CD14-positive monocyte (primary cell): ENCODE measurements around the gene EIPR1. TPM values are rescaled to one million over a fixed set of nuclear protein-coding genes. Genes with fewer than 3 reads are reported as not detected.

Experiments used
- DNase-seq, 3 donors: peaks; one replicate each; pipeline ENCODE4 v3.0.0-alpha.2; 2011 to 2022
- H2AFZ ChIP-seq: 2 replicates; pipeline ENCODE4 v1.6.0; 2012; ENCODE audit warnings: mild to moderate bottlenecking, low read depth, low read length, inconsistent platforms; ENCODE audit not compliant: insufficient read depth, poor library complexity, severe bottlenecking
- H3K27ac ChIP-seq, 2 donors: 1 replicate in 1 of 2; 2 replicates in 1 of 2; pipeline ENCODE4 v1.5.1; 2012 to 2013; ENCODE audit warnings: low read length in 2 of 2, control low read depth in 1 of 2, inconsistent platforms in 1 of 2, low read depth in 1 of 2, mild to moderate bottlenecking in 1 of 2
- H3K27me3 ChIP-seq, 2 donors: one replicate each; pipeline versions ENCODE4 v1.6.0 to v1.6.1; 2011 to 2013; ENCODE audit warnings: low read length in 2 of 2; ENCODE audit not compliant: control insufficient read depth in 2 of 2, insufficient read depth in 2 of 2
- H3K36me3 ChIP-seq, 2 donors: replicated peaks in 1 of 2; 1 replicate in 1 of 2; 2 replicates in 1 of 2; pipeline versions ENCODE4 v1.5.1 to v1.6.1; 2012 to 2013; ENCODE audit warnings: low read length in 2 of 2, control low read depth in 1 of 2, inconsistent platforms in 1 of 2, mild to moderate bottlenecking in 1 of 2; ENCODE audit not compliant: insufficient read depth in 2 of 2, control insufficient read depth in 1 of 2
- H3K4me1 ChIP-seq, 2 donors: 1 replicate in 1 of 2; 2 replicates in 1 of 2; pipeline versions ENCODE4 v1.5.1 to v1.6.1; 2012 to 2013; ENCODE audit warnings: low read length in 2 of 2, control low read depth in 1 of 2, inconsistent platforms in 1 of 2, mild to moderate bottlenecking in 1 of 2, moderate library complexity in 1 of 2; ENCODE audit not compliant: insufficient read depth in 2 of 2, control insufficient read depth in 1 of 2
- H3K4me2 ChIP-seq: replicated peaks from 2 replicates; pipeline ENCODE3; 2012; ENCODE audit warnings: low read length, moderate library complexity, mild to moderate bottlenecking; ENCODE audit not compliant: poor library complexity, severe bottlenecking; ENCODE audit errors: extremely low read depth
- H3K4me3 ChIP-seq, 3 experiments: fragments of 200-600 bp in 1 of 3; sonication (generic) in 1 of 3; replicated peaks in 1 of 3; 1 replicate in 2 of 3; 2 replicates in 1 of 3; pipeline ENCODE4 v1.5.1; 2011 to 2013; ENCODE audit warnings: low read length in 3 of 3, mild to moderate bottlenecking in 3 of 3, control low read depth in 2 of 3, low read depth in 2 of 3, inconsistent platforms in 1 of 3, moderate library complexity in 1 of 3
- H3K79me2 ChIP-seq: 2 replicates; pipeline ENCODE4 v1.6.0; 2012; ENCODE audit warnings: mild to moderate bottlenecking, control low read depth, inconsistent platforms, low read length, moderate library complexity; ENCODE audit not compliant: insufficient read depth
- H3K9ac ChIP-seq: 2 replicates; pipeline ENCODE4 v1.6.0; 2017; ENCODE audit warnings: low read length, mild to moderate bottlenecking; ENCODE audit not compliant: insufficient read depth, poor library complexity, severe bottlenecking
- H3K9me3 ChIP-seq, 2 donors: replicated peaks in 1 of 2; 1 replicate in 1 of 2; 2 replicates in 1 of 2; pipeline versions ENCODE4 v1.5.1 to v1.6.1; 2012 to 2013; ENCODE audit warnings: low read length in 2 of 2, control low read depth in 1 of 2; ENCODE audit not compliant: control insufficient read depth in 1 of 2, insufficient read depth in 1 of 2
- H4K20me1 ChIP-seq: 2 replicates; pipeline ENCODE4 v1.6.0; 2012; ENCODE audit warnings: mild to moderate bottlenecking, low read length, control low read depth, moderate library complexity; ENCODE audit not compliant: insufficient read depth
- H3K27ac Mint-ChIP-seq, 7 donors: one replicate each; pipeline ENCODE4 v1.8.0; 2020; ENCODE audit warnings: mild to moderate bottlenecking in 7 of 7, mixed read lengths in 7 of 7, moderate library complexity in 6 of 7, inconsistent platforms in 2 of 7
- H3K27me3 Mint-ChIP-seq, 3 donors: one replicate each; pipeline ENCODE4 v1.8.0; 2021 to 2022; ENCODE audit warnings: low read depth in 3 of 3, mild to moderate bottlenecking in 3 of 3, mixed read lengths in 3 of 3, moderate library complexity in 3 of 3, inconsistent platforms in 1 of 3
- H3K36me3 Mint-ChIP-seq, 2 donors: one replicate each; pipeline ENCODE4 v1.8.0; 2020; ENCODE audit warnings: mixed read lengths in 2 of 2, inconsistent platforms in 1 of 2, mild to moderate bottlenecking in 1 of 2
- H3K4me1 Mint-ChIP-seq: one replicate; pipeline ENCODE4 v1.8.0; 2020; ENCODE audit warnings: mild to moderate bottlenecking, mixed read lengths
- H3K4me3 Mint-ChIP-seq, 2 donors: one replicate each; pipeline ENCODE4 v1.8.0; 2020; ENCODE audit warnings: mild to moderate bottlenecking in 2 of 2, mixed read lengths in 2 of 2, moderate library complexity in 1 of 2
- H3K9me3 Mint-ChIP-seq, 7 donors: one replicate each; pipeline ENCODE4 v1.8.0; 2020 to 2022; ENCODE audit warnings: mixed read lengths in 7 of 7, mild to moderate bottlenecking in 6 of 7, moderate library complexity in 6 of 7, inconsistent platforms in 2 of 7
- CTCF ChIP-seq: fragments of 200-600 bp; IDR thresholded peaks from one replicate; pipeline ENCODE4 v1.8.0; 2022; ENCODE audit warnings: antibody characterized with exemption, mild to moderate bottlenecking
- WGBS: methylation state at CpG from one replicate; pipeline ENCODE4 v1.1.5; 2013; ENCODE audit warnings: missing lambda C conversion rate; ENCODE audit not compliant: insufficient coverage; 5-methylcytosine and 5-hydroxymethylcytosine counted together
- intact Hi-C, 2 donors: fragments of 100-400 bp; cut with micrococcal nuclease; formaldehyde crosslinking; loops; one replicate each; pipeline versions ENCODE4 v1.15.0 to v1.15.1; 2023
- polyA plus RNA-seq, 3 donors: library from polyadenylated mRNA; depleted of rRNA in 1 of 3; unstranded in 2 of 3; stranded (reverse) in 1 of 3; fragments of 300-500 nt in 2 of 3; fragments of >200 nt in 1 of 3; fragmentation: Illumina TruSeq in 2 of 3; gene quantifications; 1 replicate in 2 of 3; 2 replicates in 1 of 3; pipeline ENCODE4 v1.2.3, GENCODE V29; 2012 to 2021

EIPR1 gene
- polyA plus RNA-seq, 3 donors: 19.0 to 22.4 (median 20.8) TPM

- Histone ChIP-seq H3K79me2 (peaks cover 9% of the 10 kb centered on the region), H3K4me3 (no peak overlapping the region), H3K9ac (no peak overlapping the region), H4K20me1 (peaks cover 79% of the 10 kb centered on the region), H3K27me3 (no peaks in the 10 kb centered on the region), H3K4me2 (no peak overlapping the region), H3K27ac (no peak overlapping the region), H3K9me3 (no peaks in the 10 kb centered on the region), H3K4me1 (no peaks in the 10 kb centered on the region), H2AFZ (no peak overlapping the region), H3K36me3 (peaks cover 28 to 57% of the 10 kb centered on the region in 2 donors)
- WGBS: 100% methylated on average over 1 of the region's 3 CpGs
- peaks cover 4% of the 10 kb centered on the region for H3K4me1 Mint-ChIP-seq
- H3K9me3 Mint-ChIP-seq: no peaks in the 10 kb centered on the region
- H3K27me3 Mint-ChIP-seq: no peaks in the 10 kb centered on the region
- TF ChIP-seq CTCF: no peak
- intact Hi-C loops: no loop called here
- DNase-seq: no peak
- peaks cover 35 to 63% of the 10 kb centered on the region in 2 donors for H3K36me3 Mint-ChIP-seq
- H3K27ac Mint-ChIP-seq: peak overlapping the region in 2 of 7 donors; percentile 40 to 41
- H3K4me3 Mint-ChIP-seq: no peak overlapping the region
These were observed 33.5 kb upstream of the EIPR1 start for GRCh38 chr2:3411103-3411502.

- 93% methylated on average over 5 of the region's 12 CpGs for WGBS
- no peak overlapping the region for H2AFZ ChIP-seq
- H3K9ac ChIP-seq: no peak overlapping the region
- H3K27ac Mint-ChIP-seq: peak overlapping the region in 2 of 7 donors; percentile 57 to 70
- peaks cover 22 to 65% of the 10 kb centered on the region in 2 donors for H3K36me3 ChIP-seq
- H3K9me3 Mint-ChIP-seq: no peaks in the 10 kb centered on the region
- no peaks in the 10 kb centered on the region for H3K4me1 ChIP-seq
- no peak overlapping the region for H3K4me3 ChIP-seq
- peaks cover 83% of the 10 kb centered on the region for H4K20me1 ChIP-seq
- no peaks in the 10 kb centered on the region for H3K27me3 ChIP-seq
- no peak overlapping the region for H3K27ac ChIP-seq
- no peak overlapping the region for H3K4me3 Mint-ChIP-seq
- no peaks in the 10 kb centered on the region for H3K9me3 ChIP-seq
- H3K4me2 ChIP-seq: no peak overlapping the region
- H3K27me3 Mint-ChIP-seq: no peaks in the 10 kb centered on the region
- no peak for DNase-seq
- intact Hi-C loops: no loop called here
- H3K79me2 ChIP-seq: peaks cover 9% of the 10 kb centered on the region
- TF ChIP-seq CTCF: no peak
- peaks cover 4% of the 10 kb centered on the region for H3K4me1 Mint-ChIP-seq
- peaks cover 38 to 59% of the 10 kb centered on the region in 2 donors for H3K36me3 Mint-ChIP-seq
These were observed 32.1 kb upstream of the EIPR1 start for GRCh38 chr2:3409627-3410170.
